GM21576 (cell line): ENCODE measurements around the gene ELP2.
"Not testable (repeated sequence)": the region's sequence is repeated elsewhere in the genome, so short reads cannot be mapped to it uniquely, and the experiment has no call there.

Experiments used
- ATAC-seq: cut with Tn5 transposase; IDR thresholded peaks from one replicate; pipeline ENCODE4 v1.9.1; 2021; ENCODE audit warnings: mild to moderate bottlenecking, moderate library complexity; ENCODE audit not compliant: unreplicated experiment

The ELP2 gene

GRCh38 chr18:36187193-36187825 is 57.6 kb downstream of the ELP2 start, which contains the start of gene MOCOS:
Gene MOCOS (plus strand): TSS chr18:36187497. CDS start chr18:36187540, 43 bp downstream.
- peak; percentile 80 for ATAC-seq

GRCh38 chr18:36187826-36188721 is 58.4 kb downstream of the ELP2 start:
- ATAC-seq = no peak

DNA sequence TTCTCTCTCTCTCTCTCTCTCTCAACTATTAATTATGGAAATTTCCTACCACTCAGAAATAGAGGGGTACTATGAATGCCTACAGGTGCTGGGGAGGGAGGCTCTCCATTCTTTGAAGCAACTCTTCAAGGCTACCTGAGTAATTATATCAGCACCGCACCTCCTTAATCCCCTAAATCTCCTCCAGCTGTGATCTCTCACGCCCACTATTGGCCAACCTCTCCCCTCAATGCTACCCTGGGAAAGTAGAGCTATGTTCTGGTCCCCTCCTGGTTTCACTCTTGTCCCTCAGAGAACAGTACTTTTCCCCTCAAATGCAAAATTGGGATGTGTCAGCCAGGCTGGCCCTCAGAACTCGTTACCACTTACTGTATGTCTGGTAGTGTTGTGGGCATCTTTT is 59.2 kb downstream of the ELP2 start:
- ATAC-seq = no peak

DNA sequence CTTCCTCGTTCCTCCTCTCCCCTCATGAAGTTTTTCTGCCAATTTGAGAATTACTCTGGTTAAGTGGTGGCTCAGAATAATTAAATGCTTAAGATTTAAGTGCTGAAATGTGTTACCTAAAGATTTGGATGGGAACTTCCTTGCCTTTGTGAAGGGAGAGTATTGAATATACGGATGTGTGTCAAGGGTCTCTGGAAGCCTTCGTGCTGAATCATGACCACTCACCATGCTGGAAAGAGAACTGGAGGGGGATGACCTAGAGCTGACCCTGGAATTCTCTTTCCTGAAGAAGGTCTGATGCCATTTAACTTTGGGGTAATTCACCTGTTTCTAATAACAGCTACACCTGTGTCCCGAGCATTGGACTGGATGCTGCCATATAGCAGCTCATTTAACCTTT is 59.8 kb downstream of the ELP2 start:
- ATAC-seq = no peak

DNA sequence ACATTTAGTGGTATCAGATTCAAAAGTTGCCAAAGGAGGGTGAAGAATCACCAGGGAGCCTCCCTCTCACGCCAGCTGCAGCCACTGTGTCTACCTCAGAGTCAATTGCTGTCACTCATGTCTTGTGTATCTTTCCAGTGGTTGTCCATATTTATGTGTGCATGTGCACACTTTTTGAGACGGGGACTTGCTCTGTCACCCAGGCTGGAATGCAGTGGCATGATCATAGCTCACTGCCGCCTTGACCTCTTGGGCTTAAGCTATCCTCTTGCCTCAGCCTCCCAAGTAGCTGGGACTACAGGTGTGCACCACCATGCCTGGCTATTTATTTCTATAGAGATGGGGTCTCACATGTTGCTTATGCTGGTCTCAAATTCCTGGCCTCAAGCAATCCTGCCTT is 61.6 kb downstream of the ELP2 start:
- ATAC-seq = no peak

DNA sequence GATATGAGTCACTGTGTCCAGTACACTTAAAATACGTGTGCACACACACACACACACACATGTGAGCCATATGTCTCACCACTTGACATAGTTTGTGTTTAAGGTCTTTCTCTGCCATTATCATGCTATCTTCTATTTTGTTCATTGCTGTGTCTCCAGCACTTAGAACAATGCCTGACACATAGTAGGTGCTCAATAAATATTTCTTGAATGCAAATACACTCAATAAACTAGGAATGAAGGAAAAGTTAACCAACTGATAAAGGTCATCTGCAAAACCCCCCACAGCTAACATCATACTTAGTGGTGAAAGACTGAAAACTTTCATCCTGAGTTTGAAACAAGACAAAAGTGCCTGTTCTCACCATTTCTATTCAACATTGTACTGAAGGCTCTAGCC is 62.0 kb downstream of the ELP2 start:
- no peak for ATAC-seq

GRCh38 chr18:36194600-36195315 is 65.1 kb downstream of the ELP2 start:
- ATAC-seq = no peak

DNA sequence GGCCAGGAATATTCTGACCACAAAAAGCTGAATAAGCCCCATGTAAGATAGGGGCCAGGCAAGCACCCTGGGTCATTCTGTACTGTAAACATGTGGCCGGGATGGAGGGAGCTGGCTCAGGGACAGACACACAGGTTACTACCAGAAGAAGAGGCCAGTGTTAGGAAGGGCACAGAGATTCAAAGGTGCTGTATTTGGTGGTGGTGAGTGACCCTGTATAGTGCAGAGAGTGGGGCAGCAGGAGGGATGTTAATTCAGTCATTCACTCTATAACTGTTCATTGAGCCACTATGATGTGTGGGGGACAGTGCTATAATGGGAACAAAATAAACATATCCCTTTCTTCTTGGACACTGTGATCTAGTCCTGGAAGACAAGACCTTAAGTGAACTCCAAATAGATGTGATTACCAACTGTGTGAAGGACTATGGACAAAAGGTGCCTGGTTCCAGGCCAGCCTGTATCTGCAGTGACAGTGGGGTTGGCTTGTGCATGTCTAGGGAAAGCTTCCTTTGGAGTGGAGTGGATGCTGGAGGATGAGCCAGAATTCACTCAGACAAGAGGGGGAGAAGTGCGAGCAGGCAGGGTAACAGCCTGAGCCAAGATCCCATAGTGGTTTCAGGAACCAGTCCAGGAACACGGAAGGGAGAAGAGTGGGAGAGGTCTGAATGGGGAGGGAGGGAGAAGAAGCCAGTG is 65.9 kb downstream of the ELP2 start:
- no peak for ATAC-seq

GRCh38 chr18:36196238-36196995 is 66.7 kb downstream of the ELP2 start:
- ATAC-seq = no peak

GRCh38 chr18:36197511-36198166 is 67.9 kb downstream of the ELP2 start:
- ATAC-seq = no peak

GRCh38 chr18:36199691-36200295 is 70.1 kb downstream of the ELP2 start:
- no peak for ATAC-seq

- no peak for ATAC-seq
Measured at GRCh38 chr18:36200354-36200771, 70.7 kb downstream of the ELP2 start.

GRCh38 chr18:36201765-36202164 is 72.1 kb downstream of the ELP2 start:
- no peak for ATAC-seq

- ATAC-seq = no peak
Measured at GRCh38 chr18:36203360-36203895, 73.7 kb downstream of the ELP2 start.

DNA sequence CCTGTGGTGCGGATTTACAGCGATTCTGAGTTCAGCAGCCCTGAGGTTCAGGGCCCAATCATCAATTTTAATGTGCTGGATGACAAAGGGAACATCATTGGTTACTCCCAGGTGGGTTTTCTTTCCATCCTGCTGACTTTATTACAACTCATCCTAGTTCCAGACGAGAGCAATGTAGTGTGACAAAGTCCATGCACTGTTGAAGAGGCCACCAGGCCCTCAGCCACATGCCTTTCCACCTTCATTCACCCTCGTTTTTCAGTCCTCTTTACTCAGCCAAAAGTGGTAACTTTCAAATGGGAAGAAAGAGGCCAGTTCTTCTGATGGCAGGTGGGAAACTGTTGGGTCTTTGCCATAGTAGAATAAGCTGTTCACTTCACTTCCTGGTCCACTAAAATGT is 75.5 kb downstream of the ELP2 start:
- ATAC-seq = no peak

DNA sequence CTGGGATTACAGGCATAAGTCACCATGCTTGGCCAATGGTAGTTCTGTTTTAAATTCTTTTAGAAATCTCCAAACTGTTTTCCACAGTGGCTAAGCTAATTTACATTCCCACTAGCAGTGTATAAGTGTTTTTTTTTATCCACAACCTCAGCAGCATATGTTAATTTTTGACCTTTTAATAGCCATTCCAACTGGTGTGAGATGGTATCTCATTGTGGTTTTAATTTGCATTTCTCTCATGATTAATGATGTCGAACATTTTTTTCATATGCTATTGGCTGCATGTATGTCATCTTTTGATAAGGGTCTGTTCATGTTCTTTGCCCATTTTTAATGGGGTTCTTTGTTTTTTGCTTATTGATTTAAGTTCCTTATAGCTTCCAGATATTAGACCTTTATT is 77.6 kb downstream of the ELP2 start:
- no peak for ATAC-seq

GRCh38 chr18:36207969-36208368 is 78.3 kb downstream of the ELP2 start:
- ATAC-seq = not testable (repeated sequence)

DNA sequence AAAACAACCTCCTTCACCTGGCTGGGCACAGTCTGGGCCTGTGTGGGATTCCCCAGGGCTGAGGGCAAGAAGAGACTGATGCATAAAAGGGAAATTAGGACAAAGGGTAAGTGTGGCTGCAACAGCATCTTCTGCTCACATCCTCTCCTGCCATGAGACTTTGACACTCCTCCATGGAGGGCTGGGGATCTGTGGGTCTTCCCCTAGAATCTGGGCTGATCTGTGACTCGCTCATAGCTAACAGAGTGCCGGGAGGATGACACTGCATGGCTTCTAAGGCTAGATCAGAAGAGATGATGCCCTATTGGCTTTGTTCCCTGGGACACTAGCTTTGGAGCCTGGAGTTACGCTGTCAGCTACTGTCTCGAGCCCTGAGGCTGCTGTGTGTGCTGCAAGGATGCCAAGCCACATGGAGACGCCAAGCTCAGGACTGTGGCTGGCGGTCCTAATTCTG is 81.9 kb downstream of the ELP2 start:
- no peak for ATAC-seq
